NB4 (cell line): ENCODE data around the gene DCTPP1.

ENCODE experiments used
- CTCF ChIP-seq: IDR thresholded peaks from one replicate; pipeline ENCODE4 v1.5.1; 2012; ENCODE audit warnings: low read depth, low read length
- MYC ChIP-seq: IDR thresholded peaks from 2 replicates; pipeline ENCODE4 v1.6.1; 2011; ENCODE audit warnings: low read depth, low read length
- POLR2A ChIP-seq: IDR thresholded peaks from 2 replicates; pipeline ENCODE4 v1.6.1; 2011; ENCODE audit warnings: mild to moderate bottlenecking; ENCODE audit not compliant: insufficient read length; ENCODE audit errors: extremely low read depth

GRCh38 chr16:30446203-30446595, 16.4 kb upstream of the DCTPP1 start:
- TF ChIP-seq POLR2A (no peak), CTCF (no peak), MYC (no peak)
